ENCODE results near the gene AREG.

The AREG gene

DNA sequence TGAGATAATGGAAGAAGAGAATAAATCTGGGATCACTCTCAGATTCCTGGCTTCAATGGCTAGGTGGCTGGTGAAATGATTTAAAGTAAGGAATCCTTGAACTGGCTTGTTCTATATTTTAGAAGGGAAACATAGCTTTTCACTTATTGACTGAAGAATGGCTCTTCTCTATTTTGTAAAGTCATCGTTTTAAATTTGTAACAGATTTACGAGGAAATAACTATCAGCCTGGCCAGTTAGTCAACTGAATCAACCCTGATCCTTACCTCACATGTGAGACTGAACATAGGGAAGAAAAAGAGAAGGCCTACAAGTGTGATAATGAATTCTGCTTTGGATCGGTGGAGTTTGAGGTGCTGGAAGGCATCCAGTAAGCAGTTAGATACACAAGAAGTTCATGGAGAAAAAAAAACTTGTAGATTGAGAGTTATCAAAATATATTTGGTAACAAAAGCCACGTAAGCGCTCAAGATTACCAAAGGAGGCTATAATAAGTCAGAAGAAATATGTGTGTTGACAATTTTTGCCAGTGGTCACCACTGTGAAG lies 12.0 kb downstream of the AREG start:
- DNase-seq (ENCODE audit: low read depth, low spot score), result no peak

GRCh38 chr4:74460833-74461232 lies 15.9 kb downstream of the AREG start:
- DNase-seq (ENCODE audit: low read depth, low spot score), result no peak

DNA sequence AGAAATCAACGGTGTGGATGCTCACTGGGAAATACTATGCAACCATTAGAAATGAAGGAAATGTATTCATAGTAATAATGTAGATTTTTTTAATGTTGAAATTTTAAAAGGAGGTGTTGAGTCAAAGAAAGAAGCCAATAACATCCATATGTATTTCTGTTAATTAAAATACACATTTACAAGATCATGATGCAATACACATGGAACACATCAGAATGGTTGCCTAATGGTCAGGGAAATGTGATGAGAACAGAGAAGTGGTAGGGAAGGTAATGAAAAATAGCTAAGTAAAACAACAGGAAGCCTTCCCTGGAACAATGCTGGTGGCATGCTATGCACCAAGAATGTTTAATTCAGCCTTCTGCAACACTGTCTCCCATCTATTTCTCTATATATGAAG lies 18.2 kb downstream of the AREG start:
- no peak for DNase-seq (ENCODE audit: low read depth, low spot score)

- DNase-seq (ENCODE audit: low read depth, low spot score), result no peak
Measured at GRCh38 chr4:74464291-74464690, 19.4 kb downstream of the AREG start.

GRCh38 chr4:74466242-74466641 lies 21.3 kb downstream of the AREG start:
- DNase-seq (ENCODE audit: low read depth, low spot score), result no peak

DNA sequence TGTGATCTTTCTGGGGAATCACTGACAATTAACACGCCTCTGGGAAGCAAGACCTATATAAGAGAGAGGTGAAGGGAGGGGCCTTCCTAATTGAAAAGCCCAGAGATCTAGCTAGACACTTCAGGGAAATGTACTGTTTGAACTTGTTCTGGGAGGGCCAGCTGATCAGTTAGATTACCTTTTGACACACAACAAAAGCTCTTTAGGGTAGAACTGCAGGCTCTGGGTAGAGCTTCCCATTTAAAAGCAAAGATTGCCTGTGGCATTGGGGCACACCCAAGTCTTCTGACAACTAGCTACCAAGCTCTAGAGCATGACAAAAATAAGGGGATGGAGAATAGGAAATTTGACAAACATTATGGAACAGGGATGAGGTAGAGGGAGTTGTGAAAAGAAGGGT lies 26.3 kb downstream of the AREG start:
- DNase-seq (ENCODE audit: low read depth, low spot score), result no peak

GRCh38 chr4:74473155-74473811 lies 28.3 kb downstream of the AREG start:
- DNase-seq (ENCODE audit: low read depth, low spot score), result no peak

DNA sequence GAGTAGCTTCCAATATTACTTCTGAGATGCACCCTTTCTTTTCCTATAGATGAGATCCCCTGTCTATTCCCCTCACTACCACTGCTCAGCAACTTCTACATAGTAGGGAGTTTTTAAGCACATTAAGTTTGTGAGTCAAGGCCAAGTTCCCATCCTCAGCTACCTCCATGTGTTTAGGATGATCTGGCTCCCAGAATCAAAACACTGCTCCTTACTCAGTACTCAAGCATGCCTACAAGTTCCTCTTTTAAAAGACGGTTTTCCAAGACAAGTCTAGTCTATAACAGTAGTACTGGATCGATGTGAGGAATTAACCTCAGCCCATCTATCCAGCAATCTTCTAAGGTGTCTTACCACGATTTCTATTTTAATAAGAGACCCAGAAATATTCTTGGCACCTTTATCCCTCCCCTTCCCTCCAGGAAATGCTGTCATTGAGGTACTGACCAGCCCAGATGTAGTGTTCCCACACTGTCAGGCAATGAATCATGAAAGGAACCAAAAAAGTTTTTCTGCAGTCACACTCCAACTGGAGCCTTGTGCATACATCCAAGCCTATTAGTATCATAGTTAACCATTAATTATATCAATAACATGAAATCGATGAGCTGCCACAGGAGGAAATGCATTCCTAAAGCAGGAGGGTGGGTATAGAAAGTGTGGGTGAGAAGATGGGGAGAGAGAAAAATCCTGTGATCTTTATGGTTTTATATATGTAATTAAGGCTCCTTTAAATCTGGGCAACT lies 29.6 kb downstream of the AREG start:
- no peak for DNase-seq (ENCODE audit: low read depth, low spot score)

- DNase-seq (ENCODE audit: low read depth, low spot score), result no peak
Measured at GRCh38 chr4:74475091-74475800, 30.3 kb downstream of the AREG start.

DNA sequence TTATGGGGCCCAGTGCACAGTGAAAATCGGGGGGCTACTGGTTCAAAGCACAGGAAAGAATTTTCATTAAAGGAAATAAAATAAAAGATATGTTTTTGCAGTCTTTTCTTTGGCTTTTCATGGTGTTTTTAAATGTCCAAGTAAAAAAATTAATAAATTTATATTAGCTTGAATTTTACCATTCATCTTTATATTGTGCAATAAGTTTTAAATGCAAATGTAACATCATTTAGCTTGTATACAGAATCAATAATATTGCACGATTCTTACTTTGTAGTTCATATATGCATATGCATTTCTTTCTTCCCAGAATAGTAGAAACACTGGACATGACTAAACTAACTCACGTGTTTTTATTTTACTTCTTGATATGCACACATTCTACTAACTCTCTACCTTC lies 31.0 kb downstream of the AREG start:
- DNase-seq (ENCODE audit: low read depth, low spot score), result no peak

DNA sequence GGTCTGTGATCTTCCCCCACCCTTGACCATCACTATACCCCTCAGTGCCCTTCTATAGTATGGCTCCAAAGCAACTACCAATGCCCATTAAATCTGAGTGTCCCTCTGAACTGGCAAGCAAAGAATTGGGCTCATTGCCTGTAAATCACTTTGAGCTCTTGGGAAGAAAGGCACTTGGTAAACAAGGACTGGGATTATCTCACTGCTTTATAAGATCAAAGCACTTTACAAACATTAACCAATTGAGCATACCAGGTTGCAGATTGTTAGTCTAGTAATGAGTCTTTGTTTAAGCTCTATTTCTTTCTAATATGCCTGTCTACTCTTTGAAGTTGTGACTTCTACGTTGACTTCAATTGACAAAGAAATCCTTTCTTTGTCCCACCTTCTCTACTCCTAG lies 34.1 kb downstream of the AREG start:
- DNase-seq (ENCODE audit: low read depth, low spot score), result no peak

GRCh38 chr4:74480267-74480666 lies 35.3 kb downstream of the AREG start:
- no peak for DNase-seq (ENCODE audit: low read depth, low spot score)

DNA sequence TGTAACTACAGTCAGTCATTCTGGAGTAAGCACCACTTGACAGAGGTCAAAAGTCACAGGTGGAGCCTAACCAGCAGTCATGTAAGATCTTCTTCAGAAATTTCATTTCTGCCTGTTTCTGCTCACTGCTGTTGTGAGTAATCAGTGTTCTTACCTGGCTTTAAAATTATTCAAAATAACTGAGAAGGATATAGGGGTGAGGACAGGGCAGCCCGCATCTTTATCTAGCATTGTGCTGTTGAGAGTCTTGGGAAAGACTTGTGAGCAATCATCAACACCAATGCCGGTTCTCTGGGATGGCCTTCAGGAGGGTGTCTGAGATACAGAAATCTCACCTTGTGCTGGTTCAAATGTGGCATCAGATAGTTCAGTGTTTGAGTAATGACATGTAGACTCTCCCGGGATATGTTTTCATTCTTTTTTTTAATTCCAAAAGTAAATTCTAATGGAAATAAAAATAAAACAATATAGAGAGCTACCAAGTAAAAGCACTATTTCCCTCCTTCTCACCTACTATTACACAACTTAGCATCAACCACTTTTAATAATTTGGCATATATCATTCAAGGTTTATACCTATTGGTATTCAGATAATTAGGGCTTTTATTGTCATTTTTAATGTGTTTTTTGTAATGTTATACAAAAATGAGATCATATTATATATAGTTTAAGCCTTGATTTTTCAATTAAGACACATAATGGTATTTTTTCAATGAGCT lies 37.1 kb downstream of the AREG start:
- DNase-seq (ENCODE audit: low read depth, low spot score), result no peak

DNA sequence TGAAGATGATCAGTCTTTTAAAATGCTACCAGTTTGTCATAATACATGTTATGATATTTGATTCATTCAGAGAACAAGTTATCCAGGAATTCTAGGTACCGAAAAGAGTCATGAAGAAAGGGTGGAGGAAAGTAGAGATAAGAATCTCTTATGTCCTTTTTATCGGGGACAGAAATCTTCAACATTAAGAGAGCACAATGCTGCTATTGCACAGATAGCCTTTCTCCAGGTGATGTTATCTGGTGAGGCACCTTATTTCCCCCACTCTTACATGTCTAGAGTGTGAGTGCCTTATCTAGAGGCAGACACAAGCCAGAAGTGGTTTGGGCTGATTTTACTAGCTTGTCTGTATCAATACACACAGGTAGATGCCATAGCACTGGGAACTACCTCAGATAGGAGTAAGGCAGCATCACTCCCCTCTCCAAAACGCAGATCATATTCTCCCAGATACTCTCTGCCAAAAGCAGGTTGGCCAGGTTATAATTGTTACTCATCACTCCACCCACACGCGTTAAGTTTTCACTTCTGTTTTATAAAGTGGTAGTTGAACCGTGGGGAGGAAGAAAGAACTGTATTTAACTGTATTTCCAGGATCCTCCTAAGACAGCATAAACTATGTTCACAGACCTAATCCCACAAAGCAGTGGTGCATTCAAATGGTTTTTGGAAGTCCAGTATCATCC lies 38.4 kb downstream of the AREG start:
- no peak for DNase-seq (ENCODE audit: low read depth, low spot score)

- DNase-seq (ENCODE audit: low read depth, low spot score), result no peak
Measured at GRCh38 chr4:74486905-74487304, 42.0 kb downstream of the AREG start.

GRCh38 chr4:74487771-74488170 lies 42.8 kb downstream of the AREG start:
- DNase-seq (ENCODE audit: low read depth, low spot score), result no peak

GRCh38 chr4:74490736-74491135 lies 45.8 kb downstream of the AREG start:
- DNase-seq (ENCODE audit: low read depth, low spot score), result no peak

DNA sequence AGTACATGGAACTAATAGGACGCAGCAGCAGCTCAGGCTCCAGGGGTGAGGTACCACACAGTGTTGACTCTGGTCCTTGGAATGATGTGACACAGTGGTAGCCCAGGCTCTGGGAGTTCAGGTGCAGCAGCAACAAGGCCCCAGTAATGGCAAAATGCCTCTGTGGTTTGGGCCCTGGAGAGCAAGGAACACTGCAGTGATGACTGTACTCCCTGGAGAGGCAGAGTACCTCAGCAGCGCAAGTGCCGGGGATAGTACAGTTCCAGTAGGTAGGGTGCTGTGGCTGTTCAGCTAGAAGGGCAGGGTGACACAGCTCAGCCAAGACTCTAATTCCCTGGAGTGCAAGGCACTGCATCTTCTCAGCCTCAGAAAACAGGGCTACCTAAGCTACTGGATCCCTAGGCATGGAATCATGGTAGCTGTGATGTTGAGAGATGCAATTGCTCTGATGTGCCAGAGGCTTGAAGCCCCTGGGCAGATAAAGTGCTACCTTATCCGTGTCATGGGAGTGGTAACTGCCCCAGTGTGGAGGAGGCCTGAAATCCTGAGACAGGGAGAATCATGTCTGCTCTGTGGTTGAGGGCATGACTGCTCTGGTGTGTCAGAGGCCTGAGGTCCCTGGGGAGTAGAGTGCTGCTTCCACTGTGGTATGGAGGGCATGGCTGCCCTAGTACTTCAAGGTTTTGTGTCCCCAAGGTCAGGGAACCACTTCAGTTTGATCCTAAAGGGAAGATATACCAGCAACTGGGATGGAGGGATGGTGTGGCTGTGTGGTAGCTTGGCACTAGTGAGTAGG lies 55.2 kb downstream of the AREG start:
- no peak for DNase-seq (ENCODE audit: low read depth, low spot score)

DNA sequence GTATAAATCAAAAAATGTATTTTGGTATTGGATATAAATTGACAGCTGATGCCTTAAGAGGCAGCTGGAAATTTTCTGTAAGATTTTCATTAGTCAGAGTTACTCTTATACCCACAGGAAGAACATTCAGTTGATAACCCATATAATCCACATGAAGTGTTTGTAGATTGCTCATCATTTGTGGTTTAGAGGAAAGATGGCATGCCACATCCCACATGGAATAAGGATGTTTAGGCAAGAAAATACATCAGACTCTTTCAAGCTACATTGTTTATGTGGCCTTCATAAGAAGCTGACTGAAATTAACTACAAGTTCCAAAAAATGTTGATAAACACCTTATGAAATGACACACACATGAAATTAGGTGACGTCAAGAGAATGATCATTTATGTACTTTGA lies 56.6 kb downstream of the AREG start:
- DNase-seq (ENCODE audit: low read depth, low spot score), result no peak

DNA sequence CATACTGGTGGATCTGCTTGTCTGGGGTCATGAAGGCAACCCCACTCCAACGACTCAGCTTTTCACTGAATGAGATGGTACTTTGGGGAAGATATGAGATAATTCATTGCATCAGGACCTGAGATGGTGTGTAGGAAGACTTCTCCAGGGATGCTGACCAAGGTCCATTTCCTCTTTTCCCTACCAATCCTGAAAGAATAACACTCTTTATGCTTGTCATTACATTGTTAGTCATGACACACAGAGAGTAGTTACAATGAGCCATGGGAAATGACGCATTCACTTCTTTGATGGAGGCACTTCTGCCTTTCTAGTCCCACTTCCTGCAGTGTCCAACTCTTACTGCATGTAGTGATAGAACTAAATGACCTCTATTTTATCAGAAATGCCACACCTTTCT lies 58.6 kb downstream of the AREG start:
- no peak for DNase-seq (ENCODE audit: low read depth, low spot score)

GRCh38 chr4:74504212-74504611 lies 59.3 kb downstream of the AREG start:
- DNase-seq (ENCODE audit: low read depth, low spot score), result no peak
